Bronchial epithelial cell (primary cell): ENCODE data around the gene CRB1. TPM values are rescaled to one million over a fixed set of nuclear protein-coding genes. Genes with fewer than 3 reads are reported as not detected.

Experiments
- DNase-seq: peaks from one replicate; pipeline ENCODE4 v3.0.0-alpha.2; 2010; ENCODE audit warnings: low read depth
- FAIRE-seq: peaks from 2 replicates; lab custom pipeline; 2011; peaks lifted over from hg19 to GRCh38; lab: Jason Lieb, UNC
- H3K27me3 ChIP-seq: 2 replicates; pipeline ENCODE4 v1.5.1; 2011; ENCODE audit warnings: low read length; ENCODE audit not compliant: control insufficient read depth, insufficient read depth
- H3K36me3 ChIP-seq: 2 replicates; pipeline ENCODE4 v1.5.1; 2011; ENCODE audit warnings: low read length; ENCODE audit not compliant: control insufficient read depth, insufficient read depth
- H3K4me3 ChIP-seq: 2 replicates; pipeline ENCODE4 v1.5.1; 2011; ENCODE audit warnings: mild to moderate bottlenecking, low read depth, low read length, control low read depth
- total RNA-seq: library from RNA; depleted of rRNA; stranded (reverse); fragments of >200 nt; gene quantifications from 2 replicates; pipeline ENCODE4 v1.2.1, GENCODE V29; 2014
- TF ChIP-seq, protein P1 (sequence below): IDR thresholded peaks from 2 replicates; pipeline ENCODE4 v1.5.1; 2011; ENCODE audit warnings: mild to moderate bottlenecking, moderate library complexity, low read length, control low read depth, inconsistent platforms; ENCODE audit not compliant: insufficient read depth, severe bottlenecking

CRB1 gene
- total RNA-seq, 1 donor from 2014 or later = under 0.01 TPM

- Histone ChIP-seq H3K27me3 (no peaks in the 10 kb centered on the region), H3K4me3 (no peak overlapping the region), H3K36me3 (no peaks in the 10 kb centered on the region)
- TF ChIP-seq, protein P1, sequence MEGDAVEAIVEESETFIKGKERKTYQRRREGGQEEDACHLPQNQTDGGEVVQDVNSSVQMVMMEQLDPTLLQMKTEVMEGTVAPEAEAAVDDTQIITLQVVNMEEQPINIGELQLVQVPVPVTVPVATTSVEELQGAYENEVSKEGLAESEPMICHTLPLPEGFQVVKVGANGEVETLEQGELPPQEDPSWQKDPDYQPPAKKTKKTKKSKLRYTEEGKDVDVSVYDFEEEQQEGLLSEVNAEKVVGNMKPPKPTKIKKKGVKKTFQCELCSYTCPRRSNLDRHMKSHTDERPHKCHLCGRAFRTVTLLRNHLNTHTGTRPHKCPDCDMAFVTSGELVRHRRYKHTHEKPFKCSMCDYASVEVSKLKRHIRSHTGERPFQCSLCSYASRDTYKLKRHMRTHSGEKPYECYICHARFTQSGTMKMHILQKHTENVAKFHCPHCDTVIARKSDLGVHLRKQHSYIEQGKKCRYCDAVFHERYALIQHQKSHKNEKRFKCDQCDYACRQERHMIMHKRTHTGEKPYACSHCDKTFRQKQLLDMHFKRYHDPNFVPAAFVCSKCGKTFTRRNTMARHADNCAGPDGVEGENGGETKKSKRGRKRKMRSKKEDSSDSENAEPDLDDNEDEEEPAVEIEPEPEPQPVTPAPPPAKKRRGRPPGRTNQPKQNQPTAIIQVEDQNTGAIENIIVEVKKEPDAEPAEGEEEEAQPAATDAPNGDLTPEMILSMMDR = no peak
- DNase-seq (no peak), FAIRE-seq (no peak)
Observed at GRCh38 chr1:197307136-197307535, 39.1 kb downstream of the CRB1 start.

GRCh38 chr1:197307551-197307950 is 39.5 kb downstream of the CRB1 start:
- DNase-seq (no peak), FAIRE-seq (no peak)
- no peak overlapping the region for H3K4me3 ChIP-seq
- H3K36me3 ChIP-seq = no peaks in the 10 kb centered on the region
- TF ChIP-seq, protein P1 = no peak
- H3K27me3 ChIP-seq = no peaks in the 10 kb centered on the region

- no peak for FAIRE-seq
- DNase-seq = no peak
- Histone ChIP-seq H3K4me3 (no peak overlapping the region), H3K36me3 (no peaks in the 10 kb centered on the region), H3K27me3 (no peaks in the 10 kb centered on the region)
- TF ChIP-seq, protein P1 = no peak
Observed at GRCh38 chr1:197311081-197311480, 43.0 kb downstream of the CRB1 start.

GRCh38 chr1:197312163-197312562 is 44.1 kb downstream of the CRB1 start:
- TF ChIP-seq, protein P1 = no peak
- no peaks in the 10 kb centered on the region for H3K36me3 ChIP-seq
- DNase-seq = peak; percentile 20
- no peak for FAIRE-seq
- H3K27me3 ChIP-seq = no peaks in the 10 kb centered on the region
- no peak overlapping the region for H3K4me3 ChIP-seq

- no peak overlapping the region for H3K4me3 ChIP-seq
- FAIRE-seq = no peak
- DNase-seq = no peak
Observed at GRCh38 chr1:197313713-197314112, 45.7 kb downstream of the CRB1 start.

More at GRCh38 chr1:197313713-197314112, 45.7 kb downstream of the CRB1 start:
- no peaks in the 10 kb centered on the region for H3K27me3 ChIP-seq
- no peaks in the 10 kb centered on the region for H3K36me3 ChIP-seq
- TF ChIP-seq, protein P1 = no peak
